Activated naive CD4-positive, alpha-beta T cell (primary cell): ENCODE data around the gene OSBPL2.

Experiments used
- DNase-seq, 4 experiments: peaks; one replicate each; lab custom pipeline; 2025; lab: John Stamatoyannopoulos, UW

The OSBPL2 gene

GRCh38 chr20:62327726-62328495, 89.6 kb downstream of the OSBPL2 start:
- no peak for DNase-seq

- no peak for DNase-seq
These were observed 90.5 kb downstream of the OSBPL2 start for GRCh38 chr20:62328684-62329388.

DNA sequence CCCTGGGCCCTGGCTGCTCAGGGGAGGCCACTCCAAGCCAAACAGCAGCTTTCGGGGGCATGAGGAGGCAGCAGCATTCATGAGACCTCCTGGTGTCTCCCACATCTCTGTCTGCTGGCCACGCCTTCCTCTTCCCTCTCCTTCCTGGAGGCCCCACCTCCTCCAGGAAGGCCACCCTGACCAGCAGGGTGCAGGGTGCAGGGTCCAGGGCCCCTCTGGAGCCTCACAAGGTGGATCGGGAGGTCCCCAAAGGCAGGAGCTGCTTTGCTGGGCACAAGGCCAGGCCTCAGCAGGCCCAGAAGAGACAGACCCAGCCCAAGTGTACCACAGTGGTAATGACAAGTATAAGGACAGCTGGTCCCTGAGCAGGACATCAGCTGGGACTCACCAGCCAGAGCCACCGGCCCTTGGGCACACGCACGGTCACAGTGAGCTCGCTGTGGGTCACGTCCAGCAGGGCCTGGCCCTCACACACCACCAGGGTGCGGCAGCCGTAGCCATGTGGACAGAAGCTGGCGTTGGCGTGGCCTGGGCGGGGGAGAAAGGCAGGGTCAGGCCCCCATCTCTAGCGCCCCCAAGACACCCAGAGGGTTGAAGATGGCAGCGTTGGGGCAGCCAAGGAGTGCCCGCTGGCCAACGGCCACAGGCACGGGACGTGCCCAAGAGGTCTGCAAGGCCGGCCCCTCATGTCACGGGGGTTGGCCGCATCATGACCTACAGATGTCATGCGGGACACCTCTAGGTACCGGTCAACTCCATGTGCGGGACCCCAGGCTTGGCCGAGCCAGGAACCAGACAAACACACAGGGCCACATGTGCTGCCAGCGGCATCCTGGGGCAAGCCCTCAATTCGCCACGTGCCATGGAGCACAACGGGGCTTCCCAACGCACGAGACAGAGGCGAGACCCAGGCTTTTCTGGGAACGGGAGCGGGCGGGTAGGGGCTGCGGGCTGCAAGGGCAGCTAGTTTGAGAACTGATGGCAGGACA, 91.4 kb downstream of the OSBPL2 start:
- DNase-seq, result no peak

DNA sequence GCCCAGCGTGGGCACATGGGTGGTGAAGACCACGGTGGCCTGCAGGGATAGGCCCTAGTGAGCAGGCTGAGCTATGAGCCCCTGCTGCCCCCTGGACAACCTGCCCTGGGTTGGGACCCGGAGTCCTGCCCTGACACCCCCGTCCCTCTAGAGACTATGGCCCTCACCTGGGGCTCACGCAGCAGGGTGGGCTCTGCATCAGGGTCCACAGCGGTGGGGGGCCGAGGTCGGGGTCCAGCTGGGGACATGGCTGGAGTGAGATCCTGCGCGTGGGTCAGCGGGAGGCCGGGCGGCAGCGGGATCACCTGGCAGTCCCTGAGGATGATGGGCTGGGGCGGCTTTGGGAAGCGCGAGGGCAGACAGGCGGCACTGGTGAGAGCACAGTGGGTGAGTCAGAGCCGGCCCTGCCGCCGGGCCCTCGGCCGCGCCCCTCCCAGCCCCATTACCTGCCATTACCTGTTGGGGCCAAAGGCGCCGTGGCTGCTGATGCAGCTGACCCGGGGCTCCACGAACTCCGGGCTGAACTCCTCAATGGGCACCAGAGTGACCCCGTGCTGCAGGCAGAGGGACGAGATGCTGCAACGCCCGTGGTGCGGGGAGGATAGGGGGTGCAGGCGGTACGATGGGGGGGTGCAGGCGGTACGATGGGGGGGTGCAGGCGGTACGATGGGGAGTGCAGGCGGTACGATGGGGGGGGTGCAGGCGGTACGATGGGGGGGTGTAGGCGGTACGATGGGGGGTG, 92.4 kb downstream of the OSBPL2 start:
- no peak for DNase-seq

DNA sequence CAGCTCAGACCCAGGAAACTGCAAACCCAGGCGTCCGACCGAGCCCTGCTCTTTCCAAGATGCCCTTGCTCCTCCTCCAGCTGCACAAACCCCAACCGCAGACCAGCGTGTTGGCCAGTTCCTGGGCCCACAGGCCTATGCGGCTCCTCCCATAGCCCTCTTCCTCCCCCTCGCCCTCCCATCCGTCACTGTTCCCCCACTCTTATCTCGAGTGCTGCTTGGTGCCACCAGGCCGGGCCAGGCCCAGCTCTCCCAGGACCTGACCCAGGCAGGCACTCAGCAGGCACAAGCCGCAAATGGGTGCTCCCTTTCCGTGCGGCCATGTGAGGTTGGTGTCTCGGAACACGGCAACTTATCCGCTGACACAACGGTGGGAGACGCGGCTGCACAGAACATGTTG, 93.0 kb downstream of the OSBPL2 start:
- no peak for DNase-seq

DNA sequence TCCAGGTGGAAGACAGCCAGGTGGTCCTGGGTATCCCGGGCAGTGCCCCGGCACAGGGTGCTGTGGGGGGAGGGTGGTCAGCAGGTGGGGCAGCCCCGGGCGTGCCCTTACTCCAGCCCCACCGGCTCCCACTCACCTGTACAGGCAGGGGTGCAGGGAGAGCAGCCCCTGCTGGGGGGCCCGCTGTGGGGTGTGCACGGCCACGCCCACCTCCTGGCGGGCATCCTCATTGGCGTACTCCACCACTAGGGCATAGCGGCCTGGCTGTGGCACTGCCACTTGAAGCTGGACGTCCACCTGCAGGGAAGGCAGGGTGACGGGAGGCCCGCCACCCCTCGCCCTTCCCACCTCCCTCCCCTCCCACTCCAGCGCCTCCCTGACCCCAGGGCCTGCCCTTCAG, 94.1 kb downstream of the OSBPL2 start:
- DNase-seq, result no peak

- no peak for DNase-seq
These were observed 94.9 kb downstream of the OSBPL2 start for GRCh38 chr20:62332989-62333819.

GRCh38 chr20:62333820-62334595, 95.7 kb downstream of the OSBPL2 start:
- DNase-seq, result no peak

DNA sequence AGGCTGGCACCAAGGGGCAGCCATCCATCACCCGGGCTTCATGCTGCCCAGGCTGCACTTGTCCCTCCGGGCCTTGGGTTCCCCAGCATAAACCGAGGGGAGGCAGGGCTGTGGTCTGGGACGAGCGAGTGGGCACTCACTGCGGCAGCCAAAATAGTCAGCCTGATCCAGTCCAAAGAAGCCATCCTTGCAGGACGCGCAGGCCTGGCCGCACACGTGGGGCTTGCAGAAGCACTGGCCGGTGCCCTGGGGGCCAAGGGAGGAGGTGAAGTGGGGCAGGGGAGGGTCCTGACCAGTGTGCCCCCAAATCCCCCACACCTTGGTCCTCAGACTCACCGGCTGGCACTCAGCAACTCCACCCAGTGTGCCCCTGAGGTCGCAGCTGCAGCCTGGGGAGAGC, 96.6 kb downstream of the OSBPL2 start:
- DNase-seq, result no peak

- DNase-seq, result no peak
These were observed 97.2 kb downstream of the OSBPL2 start for GRCh38 chr20:62335532-62335931.

GRCh38 chr20:62336329-62336728, 98.0 kb downstream of the OSBPL2 start:
- DNase-seq, result no peak

DNA sequence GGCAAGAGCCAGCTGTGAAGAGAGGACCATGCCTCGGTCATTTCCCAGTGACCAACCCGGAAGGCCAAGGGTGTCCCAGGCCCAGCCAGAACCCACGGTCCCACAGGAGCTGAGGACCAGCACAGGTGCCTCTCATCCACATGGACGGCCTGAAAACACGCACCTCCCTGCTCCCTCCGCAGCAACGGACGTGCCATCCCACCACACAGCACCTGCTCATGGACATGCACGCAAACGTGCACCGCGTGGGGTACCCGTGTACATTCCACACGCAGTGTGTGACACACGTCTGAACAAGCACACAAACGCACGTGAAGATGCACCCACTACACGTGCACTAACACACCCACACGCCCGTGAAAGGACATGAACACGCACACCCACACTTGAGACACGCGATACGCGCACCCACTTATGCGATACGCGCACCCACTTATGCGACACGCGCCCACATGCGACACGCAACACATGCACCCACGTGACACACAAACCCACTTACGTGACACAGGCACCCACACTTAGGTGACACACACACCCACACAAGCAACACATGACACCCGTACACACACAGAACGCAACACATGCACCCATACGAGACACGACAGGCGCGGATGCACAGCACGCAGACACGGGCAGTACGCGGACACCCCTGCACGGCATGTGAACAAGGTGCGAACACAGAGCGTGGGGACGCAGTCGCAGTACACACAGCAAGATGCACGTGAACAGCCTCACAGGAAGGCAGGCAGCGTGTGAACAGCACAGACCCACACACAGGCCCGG, 98.6 kb downstream of the OSBPL2 start:
- no peak for DNase-seq

GRCh38 chr20:62337558-62338293, 99.4 kb downstream of the OSBPL2 start:
- no peak for DNase-seq

DNA sequence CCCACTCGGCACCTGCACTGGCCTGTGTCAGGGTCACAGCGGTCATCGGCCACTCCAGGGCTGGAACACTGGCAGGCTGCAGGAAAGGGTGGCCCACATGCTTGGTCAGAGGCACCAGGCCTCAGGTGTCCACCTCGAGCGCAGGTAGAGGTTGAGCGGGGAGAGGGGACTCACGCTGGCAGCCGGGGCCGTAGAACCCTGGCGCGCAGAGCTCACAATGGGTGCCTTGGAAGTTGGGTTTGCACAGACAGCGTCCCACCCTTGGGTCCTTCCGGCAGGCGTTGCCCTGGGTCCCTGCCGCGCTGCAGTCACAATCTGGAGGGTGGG, 99.9 kb downstream of the OSBPL2 start:
- DNase-seq, result no peak

GRCh38 chr20:62339647-62340062, 101.3 kb downstream of the OSBPL2 start:
- DNase-seq, result no peak

DNA sequence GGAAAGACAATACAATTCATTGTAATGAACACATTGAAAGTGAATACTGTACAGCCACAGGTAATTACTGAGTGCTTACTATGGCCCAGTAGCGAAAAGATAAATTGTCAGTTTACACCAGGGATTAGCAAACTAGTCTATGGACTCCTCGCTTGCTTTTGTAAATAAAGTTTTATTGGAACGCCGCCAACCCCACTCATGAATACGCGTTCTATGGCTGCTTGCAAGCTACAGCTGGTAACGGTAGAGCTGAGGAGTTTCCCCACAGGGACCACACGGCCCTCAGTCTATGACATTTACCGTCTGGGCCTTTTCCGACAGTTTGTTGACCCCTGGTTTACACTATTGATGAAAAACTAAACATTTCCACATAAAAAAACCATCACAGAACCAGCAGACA, 104.6 kb downstream of the OSBPL2 start:
- no peak for DNase-seq

GRCh38 chr20:62344092-62344491, 105.8 kb downstream of the OSBPL2 start:
- no peak for DNase-seq

DNA sequence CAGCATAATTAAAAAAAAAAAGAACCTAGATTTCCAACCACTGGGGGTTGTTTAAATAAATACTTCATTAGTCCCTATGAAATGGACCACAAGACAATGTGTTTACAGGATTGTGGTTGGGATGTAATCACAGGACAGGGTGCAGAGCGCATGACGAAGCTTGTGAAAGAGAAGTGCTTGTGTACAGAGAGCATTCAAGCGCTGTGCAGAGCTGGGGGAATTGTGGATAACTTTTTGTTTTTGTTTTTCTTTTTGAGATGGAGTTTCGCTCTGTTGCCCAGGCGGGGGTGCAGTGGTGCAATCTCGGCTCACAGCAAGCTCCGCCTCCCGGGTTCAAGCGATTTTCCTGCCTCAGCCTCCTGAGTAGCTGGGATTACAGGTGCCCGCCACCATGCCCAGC, 106.5 kb downstream of the OSBPL2 start:
- DNase-seq, result no peak
